Activated CD8-positive, alpha-beta T cell treated with anti-CD3 and anti-CD28 coated beads for 36 hours (primary cell): ENCODE measurements around the gene FOXI2. TPM values are rescaled to one million over a fixed set of nuclear protein-coding genes. Genes with fewer than 3 reads are reported as not detected.

Experiments used
- ATAC-seq: fragments of 200-7000 bp; cut with Tn5 transposase; one replicate; pipeline ENCODE4 v1.10.0; 2021; ENCODE audit warnings: mild to moderate bottlenecking, moderate library complexity
- CTCF ChIA-PET: fragments of 350-600 bp; sonication (Branson Sonifier 250); formaldehyde crosslinking; loops from one replicate; lab custom pipeline; 2021; ENCODE audit warnings: antibody characterized with exemption; lab: Charles Lee
- POLR2A ChIA-PET: fragments of 350-600 bp; sonication (Branson Sonifier 250); formaldehyde crosslinking; loops from one replicate; lab custom pipeline; 2021; ENCODE audit warnings: antibody characterized with exemption; lab: Charles Lee
- DNase-seq: peaks from one replicate; pipeline ENCODE4 v3.0.0-alpha.2; 2020
- H3K27ac Mint-ChIP-seq: one replicate; pipeline ENCODE4 v1.8.0; 2021; ENCODE audit warnings: mild to moderate bottlenecking, mixed read lengths
- H3K27me3 Mint-ChIP-seq: one replicate; pipeline ENCODE4 v1.8.0; 2021; ENCODE audit warnings: mixed read lengths
- H3K36me3 Mint-ChIP-seq: one replicate; pipeline ENCODE4 v1.8.0; 2021; ENCODE audit warnings: low read depth, mixed read lengths
- H3K4me1 Mint-ChIP-seq: one replicate; pipeline ENCODE4 v1.8.0; 2021; ENCODE audit warnings: low read depth, mixed read lengths
- H3K4me3 Mint-ChIP-seq: one replicate; pipeline ENCODE4 v1.8.0; 2021; ENCODE audit warnings: mild to moderate bottlenecking, moderate library complexity, mixed read lengths
- H3K9me3 Mint-ChIP-seq: one replicate; pipeline ENCODE4 v1.8.0; 2021; ENCODE audit warnings: mixed read lengths
- CTCF ChIP-seq: fragments of 200-600 bp; IDR thresholded peaks from one replicate; pipeline ENCODE4 v1.8.0; 2022; ENCODE audit warnings: antibody characterized with exemption, mild to moderate bottlenecking
- intact Hi-C: fragments of 100-400 bp; cut with micrococcal nuclease; formaldehyde crosslinking; loops from one replicate; pipeline ENCODE4 v1.10.0; 2022
- total RNA-seq, 2 experiments: library from RNA; stranded (reverse); gene quantifications; one replicate each; pipeline ENCODE4 v1.2.3, GENCODE V29; 2021

Gene FOXI2
- total RNA-seq, 2 experiments from 2014 or later: not detected

GRCh38 chr10:127720142-127720541 lies 16.8 kb upstream of the FOXI2 start:
- ChIA-PET POLR2A (no interaction called here), CTCF (interaction anchor here (0.7 kb wide), 1 partner anchor 291 kb away, joined by 3 read pairs; no protein-coding TSS in a partner anchor)
- no peak overlapping the region for H3K4me3 Mint-ChIP-seq
- no peaks in the 10 kb centered on the region for H3K4me1 Mint-ChIP-seq
- intact Hi-C loops: no loop called here
- no peak overlapping the region for H3K27ac Mint-ChIP-seq
- no peak for TF ChIP-seq CTCF
- no peak for ATAC-seq
- no peaks in the 10 kb centered on the region for H3K36me3 Mint-ChIP-seq
- H3K9me3 Mint-ChIP-seq: no peaks in the 10 kb centered on the region
- peaks cover 3% of the 10 kb centered on the region for H3K27me3 Mint-ChIP-seq
- no peak for DNase-seq

GRCh38 chr10:127720903-127721302 lies 16.1 kb upstream of the FOXI2 start:
- DNase-seq (no peak), ATAC-seq (no peak)
- Mint-ChIP-seq H3K27me3 (peaks cover 3% of the 10 kb centered on the region), H3K4me1 (no peaks in the 10 kb centered on the region), H3K4me3 (no peak overlapping the region), H3K9me3 (no peaks in the 10 kb centered on the region), H3K36me3 (no peaks in the 10 kb centered on the region), H3K27ac (no peak overlapping the region)
- ChIA-PET POLR2A (no interaction called here), CTCF (no interaction called here)
- no peak for TF ChIP-seq CTCF
- intact Hi-C loops: no loop called here

GRCh38 chr10:127734753-127735152 lies 2.2 kb upstream of the FOXI2 start:
- intact Hi-C loops: no loop called here
- no peak overlapping the region for H3K4me3 Mint-ChIP-seq
- CTCF ChIA-PET: no interaction called here
- no peaks in the 10 kb centered on the region for H3K4me1 Mint-ChIP-seq
- ATAC-seq (no peak), DNase-seq (no peak)
- no peaks in the 10 kb centered on the region for H3K9me3 Mint-ChIP-seq
- no peak overlapping the region for H3K27ac Mint-ChIP-seq
- no peak for TF ChIP-seq CTCF
- POLR2A ChIA-PET: no interaction called here
- H3K36me3 Mint-ChIP-seq: no peaks in the 10 kb centered on the region
- H3K27me3 Mint-ChIP-seq: peaks cover 36% of the 10 kb centered on the region

- H3K9me3 Mint-ChIP-seq: no peaks in the 10 kb centered on the region
- peaks cover 36% of the 10 kb centered on the region for H3K27me3 Mint-ChIP-seq
- ATAC-seq (no peak), DNase-seq (no peak)
- CTCF ChIA-PET: no interaction called here
- no peak overlapping the region for H3K27ac Mint-ChIP-seq
- no peak for TF ChIP-seq CTCF
- POLR2A ChIA-PET: no interaction called here
- H3K36me3 Mint-ChIP-seq: no peaks in the 10 kb centered on the region
- no peaks in the 10 kb centered on the region for H3K4me1 Mint-ChIP-seq
- intact Hi-C loops: no loop called here
- no peak overlapping the region for H3K4me3 Mint-ChIP-seq
Observed at GRCh38 chr10:127735156-127735555, 1.8 kb upstream of the FOXI2 start.

GRCh38 chr10:127735723-127736221 lies 1.2 kb upstream of the FOXI2 start:
- ATAC-seq (no peak), DNase-seq (no peak)
- ChIA-PET CTCF (no interaction called here), POLR2A (no interaction called here)
- Mint-ChIP-seq H3K4me1 (no peaks in the 10 kb centered on the region), H3K27ac (no peak overlapping the region), H3K27me3 (peaks cover 36% of the 10 kb centered on the region), H3K9me3 (no peaks in the 10 kb centered on the region), H3K36me3 (no peaks in the 10 kb centered on the region), H3K4me3 (no peak overlapping the region)
- TF ChIP-seq CTCF: no peak
- intact Hi-C loops: no loop called here
